DMS79 (cell line): Measurements from ENCODE around the gene VGLL4.

Source experiments
- DNase-seq: peaks from one replicate; lab custom pipeline; 2025; lab: John Stamatoyannopoulos, UW

The VGLL4 gene

GRCh38 chr3:11627612-11628011 is 16.1 kb downstream of the VGLL4 start:
- no peak for DNase-seq

- DNase-seq, result no peak
Measured at GRCh38 chr3:11626084-11626463, 17.6 kb downstream of the VGLL4 start.

- no peak for DNase-seq
Measured at GRCh38 chr3:11625376-11626083, 18.2 kb downstream of the VGLL4 start.

GRCh38 chr3:11624704-11625375 is 18.9 kb downstream of the VGLL4 start:
- no peak for DNase-seq

DNA sequence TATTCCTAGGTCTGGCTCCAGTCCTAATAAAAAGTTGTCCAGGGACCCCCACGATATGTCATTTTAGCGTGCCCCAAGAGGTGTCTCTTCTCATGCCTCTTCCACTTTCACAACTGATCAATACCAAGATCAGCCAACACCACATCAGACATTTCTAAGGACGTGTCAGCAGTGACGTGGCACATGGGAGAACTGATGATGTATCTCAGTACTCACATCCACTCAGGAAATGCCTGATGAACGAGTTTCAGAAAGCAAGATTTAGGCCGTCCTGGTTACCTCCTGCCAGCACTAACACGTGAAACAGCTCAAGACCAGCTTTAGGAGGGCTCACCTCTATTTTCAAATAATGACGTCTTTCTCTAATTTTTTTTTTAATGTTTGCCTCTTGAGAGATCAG is 19.6 kb downstream of the VGLL4 start:
- DNase-seq, result no peak

- DNase-seq, result no peak
Measured at GRCh38 chr3:11622586-11623550, 20.8 kb downstream of the VGLL4 start.

DNA sequence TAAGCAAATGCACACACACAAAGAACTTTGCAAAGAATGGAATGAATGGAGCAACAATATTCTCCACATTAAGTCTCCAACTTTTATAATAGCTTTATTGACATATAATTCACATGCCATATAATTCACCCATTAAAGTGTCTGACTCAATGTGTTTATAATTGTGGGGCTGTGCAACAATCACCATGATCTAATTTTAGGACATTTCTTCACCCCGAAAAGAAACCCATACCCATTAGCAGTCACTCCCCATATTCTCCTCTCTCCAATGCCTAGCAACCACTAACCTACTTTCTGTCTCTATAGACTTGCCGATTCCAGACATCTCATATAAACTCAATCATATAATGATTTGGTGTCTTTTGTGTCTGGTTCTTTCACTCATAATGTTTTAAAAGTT is 22.6 kb downstream of the VGLL4 start:
- DNase-seq, result no peak

GRCh38 chr3:11619946-11620652 is 23.6 kb downstream of the VGLL4 start:
- DNase-seq, result no peak

DNA sequence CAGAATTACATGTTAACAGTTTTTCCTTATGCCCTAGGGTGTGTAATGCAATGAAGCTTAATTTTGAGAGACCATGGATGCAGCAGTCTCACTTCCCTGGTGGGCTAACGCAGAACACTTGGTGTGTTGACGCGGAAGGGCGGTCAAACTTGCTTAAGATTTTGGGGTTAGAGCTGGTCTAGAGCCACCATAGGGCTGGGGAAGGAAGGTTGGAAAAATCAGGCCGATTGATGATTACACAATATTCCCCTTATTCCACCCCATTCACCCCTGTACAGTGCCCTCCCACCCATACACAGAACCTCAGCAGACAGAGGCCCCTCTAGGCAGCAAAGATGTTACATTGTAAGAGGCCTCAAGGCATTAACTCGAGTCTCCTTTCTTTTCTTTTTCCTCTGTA is 24.3 kb downstream of the VGLL4 start:
- DNase-seq, result no peak

DNA sequence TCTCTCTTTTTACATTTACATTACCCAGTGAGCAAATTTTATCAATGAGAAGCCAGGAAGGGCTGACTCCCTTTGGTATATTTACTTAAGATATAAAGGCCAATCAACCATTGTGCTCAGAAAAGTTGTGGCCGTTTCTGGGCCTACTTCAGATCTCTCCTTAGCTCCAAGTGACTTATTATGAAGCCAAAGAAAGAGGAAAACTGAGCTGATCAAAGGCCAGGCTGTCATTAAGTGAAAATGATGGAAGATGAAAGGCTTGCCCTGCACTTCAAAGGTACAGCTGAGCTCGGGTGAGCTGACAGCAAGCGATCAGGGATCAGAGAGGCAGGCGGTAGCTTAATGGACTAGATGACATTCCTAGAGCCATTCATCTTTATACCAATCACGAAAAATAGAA is 24.8 kb downstream of the VGLL4 start:
- DNase-seq, result peak; percentile 23

GRCh38 chr3:11616551-11616950 is 27.2 kb downstream of the VGLL4 start:
- no peak for DNase-seq

DNA sequence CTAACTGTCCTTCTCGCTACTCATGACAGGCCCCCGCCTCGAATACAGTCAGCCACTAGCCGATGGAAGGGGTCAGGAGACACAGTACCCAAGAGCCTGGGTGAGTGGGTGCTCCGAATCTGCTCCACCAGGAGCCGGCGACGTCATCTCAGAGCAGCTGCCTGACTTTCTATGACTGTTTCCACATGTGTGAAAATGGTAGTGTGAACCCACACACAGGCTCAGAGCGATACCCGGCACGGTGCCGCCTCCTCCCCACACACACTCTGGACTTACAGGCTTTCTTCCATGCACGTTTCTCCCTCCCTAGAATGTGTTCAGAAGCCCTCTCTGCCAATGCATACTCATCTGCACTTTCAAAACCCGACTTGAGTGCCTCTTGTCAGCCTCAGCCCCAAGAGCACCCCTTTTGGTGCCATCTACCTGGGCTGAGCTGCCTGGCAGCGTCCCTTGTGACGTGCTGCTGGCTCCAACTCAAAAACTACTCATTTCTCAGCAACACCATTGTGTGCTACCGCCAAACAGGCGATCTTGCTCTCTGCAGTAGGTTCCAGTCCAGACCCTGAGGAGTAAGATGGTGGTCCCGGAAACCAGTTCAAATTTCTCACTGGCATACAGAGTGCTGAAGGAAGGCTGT is 29.7 kb downstream of the VGLL4 start:
- DNase-seq, result peak; percentile 79

- no peak for DNase-seq
Measured at GRCh38 chr3:11613319-11613718, 30.4 kb downstream of the VGLL4 start.

- DNase-seq, result no peak
Measured at GRCh38 chr3:11612515-11613188, 31.1 kb downstream of the VGLL4 start.

DNA sequence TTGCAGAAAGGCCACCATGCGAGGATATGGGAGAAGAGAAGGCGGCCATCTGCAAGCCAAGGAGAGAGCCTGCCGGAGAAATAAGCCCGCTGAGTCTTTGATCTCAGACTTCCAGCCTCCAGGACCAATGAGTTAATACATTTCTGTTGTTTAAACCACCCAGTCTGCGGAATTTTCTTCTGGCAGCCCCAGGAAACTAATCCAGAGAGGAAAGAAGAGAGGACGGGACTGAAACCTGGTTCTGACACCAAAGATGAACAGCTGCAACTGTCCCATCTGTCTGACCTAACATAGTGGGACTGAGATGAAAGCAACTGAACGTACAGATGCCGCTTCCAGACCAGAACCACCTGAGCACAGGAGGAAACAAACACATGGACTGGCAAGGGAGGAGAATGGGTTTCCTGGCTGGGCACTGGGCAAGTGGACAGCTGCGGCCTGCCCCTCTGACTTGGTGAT is 32.3 kb downstream of the VGLL4 start:
- no peak for DNase-seq

GRCh38 chr3:11610700-11611275 is 32.9 kb downstream of the VGLL4 start:
- DNase-seq, result no peak

DNA sequence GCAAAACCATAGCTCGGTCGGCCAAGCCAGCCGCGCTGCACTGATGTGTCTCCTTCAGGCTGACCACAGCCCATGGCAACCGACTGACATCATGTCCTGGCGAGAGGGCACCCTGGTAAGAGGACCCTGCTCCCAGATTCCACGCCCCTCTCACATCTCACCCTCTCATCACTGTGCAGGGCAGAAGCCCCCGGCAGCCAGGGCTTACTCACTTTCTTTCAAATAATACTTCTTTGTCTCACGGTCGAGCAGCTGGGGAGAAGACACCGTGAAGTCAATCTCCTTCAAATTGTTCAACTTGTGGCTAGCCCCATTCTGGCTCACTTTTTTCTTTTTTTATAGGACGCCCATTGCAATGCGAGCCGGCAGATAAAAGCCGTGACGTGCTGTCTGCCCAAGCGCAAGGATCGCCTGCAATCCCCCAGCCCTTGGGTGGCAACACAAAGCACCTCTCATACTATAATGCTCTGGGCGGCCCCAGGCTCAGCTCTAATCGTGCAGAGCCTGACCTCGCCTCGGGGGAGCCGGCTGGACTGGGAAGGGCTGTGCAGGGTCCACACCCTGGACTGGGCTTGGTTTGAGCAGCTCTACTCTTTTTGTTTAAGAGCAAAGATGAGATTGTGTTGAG is 33.6 kb downstream of the VGLL4 start:
- DNase-seq, result no peak

- no peak for DNase-seq
Measured at GRCh38 chr3:11609481-11609880, 34.2 kb downstream of the VGLL4 start.

DNA sequence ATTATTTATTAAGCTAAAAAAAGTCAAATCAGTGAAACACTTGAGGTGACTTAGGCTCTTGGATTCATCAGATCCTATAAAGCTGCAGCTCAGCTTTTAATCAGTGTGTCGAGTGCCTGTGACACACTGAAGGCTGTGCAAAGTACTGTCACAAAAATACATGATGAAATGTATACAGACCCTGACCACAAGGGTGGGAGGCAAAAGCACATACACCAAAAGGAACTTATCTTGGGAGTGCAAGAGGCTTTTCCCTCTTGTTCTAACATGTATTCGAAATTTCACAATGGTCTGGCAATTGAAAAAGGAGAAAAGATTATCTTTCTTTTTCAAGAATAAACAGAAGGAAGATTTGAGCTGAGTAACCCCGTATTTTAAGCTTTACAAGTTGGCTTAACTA is 35.9 kb downstream of the VGLL4 start:
- DNase-seq, result no peak

GRCh38 chr3:11606865-11607440 is 36.8 kb downstream of the VGLL4 start:
- DNase-seq, result no peak
